GM12873 (cell line): ENCODE data around the gene C2CD4C.

Source experiments
- CTCF ChIP-seq: IDR thresholded peaks from 2 replicates; pipeline ENCODE4 v1.5.1; 2012; ENCODE audit warnings: low read depth, mild to moderate bottlenecking, moderate library complexity, low read length, control low read depth; ENCODE audit not compliant: insufficient read depth; ENCODE audit errors: missing control alignments

C2CD4C gene

GRCh38 chr19:415292-415691, 6.3 kb upstream of the C2CD4C start:
- no peak for TF ChIP-seq CTCF

- TF ChIP-seq CTCF = no peak
These were observed 4.9 kb upstream of the C2CD4C start for GRCh38 chr19:413756-414420.

GRCh38 chr19:412356-413355, 3.7 kb upstream of the C2CD4C start:
- no peak for TF ChIP-seq CTCF

GRCh38 chr19:411723-412355, 2.9 kb upstream of the C2CD4C start:
- no peak for TF ChIP-seq CTCF

- TF ChIP-seq CTCF = no peak
These were observed 1.4 kb upstream of the C2CD4C start for GRCh38 chr19:410243-410781.

- no peak for TF ChIP-seq CTCF
These were observed 732 bp upstream of the C2CD4C start for GRCh38 chr19:409516-410242.
